NOMO-1 treated with dmso at 0.1 percent for 144 hours (cell line): ENCODE results near the gene SLC22A25.
"Not testable (repeated sequence)": the region's sequence is repeated elsewhere in the genome, so short reads cannot be mapped to it uniquely, and the experiment has no call there.

Source experiments
- DNase-seq: peaks from one replicate; lab custom pipeline; 2025; ENCODE audit not compliant: unreplicated experiment; lab: John Stamatoyannopoulos, UW

Gene SLC22A25

GRCh38 chr11:63235471-63236461 lies 7.6 kb downstream of the SLC22A25 start:
- DNase-seq, result not testable (repeated sequence)

- no peak for DNase-seq
Observed at GRCh38 chr11:63229815-63230214, 13.6 kb downstream of the SLC22A25 start.

GRCh38 chr11:63227521-63228107 lies 15.8 kb downstream of the SLC22A25 start:
- DNase-seq, result no peak

- DNase-seq, result no peak
Observed at GRCh38 chr11:63226488-63227114, 16.8 kb downstream of the SLC22A25 start.

GRCh38 chr11:63214093-63214492 lies 29.3 kb downstream of the SLC22A25 start:
- no peak for DNase-seq

- no peak for DNase-seq
Observed at GRCh38 chr11:63212742-63213141, 30.7 kb downstream of the SLC22A25 start.

GRCh38 chr11:63210111-63210510 lies 33.3 kb downstream of the SLC22A25 start:
- no peak for DNase-seq
